ENCODE data around the gene C14orf180. TPM values are rescaled to one million over a fixed set of nuclear protein-coding genes. Genes with fewer than 3 reads are reported as not detected.

Gene C14orf180
- polyA plus RNA-seq, 3 donors: not detected

- Mint-ChIP-seq H3K27me3 (ENCODE audit: low read depth in 3 of 3) (peaks cover 0 to 2% (median 1%) of the 10 kb centered on the region in 3 donors), H3K9me3 (no peaks in the 10 kb centered on the region), H3K27ac (no peak overlapping the region), H3K36me3 (no peaks in the 10 kb centered on the region), H3K4me1 (no peaks in the 10 kb centered on the region), H3K4me3 (no peak overlapping the region)
- Histone ChIP-seq H3K4me2 (replicated peaks; ENCODE audit: extremely low read depth, low read length, poor library complexity, severe bottlenecking) (no peak overlapping the region), H3K4me1 (ENCODE audit: control insufficient read depth in 1 of 2, insufficient read depth in 2 of 2, low read length in 2 of 2) (no peaks in the 10 kb centered on the region), H3K27me3 (ENCODE audit: control insufficient read depth in 2 of 2, insufficient read depth in 2 of 2, low read length in 2 of 2) (no peaks in the 10 kb centered on the region), H4K20me1 (ENCODE audit: insufficient read depth, low read length) (no peaks in the 10 kb centered on the region), H3K9me3 (replicated peaks in 1 of 2; ENCODE audit: control insufficient read depth in 1 of 2, insufficient read depth in 1 of 2, low read length in 2 of 2) (no peaks in the 10 kb centered on the region), H3K9ac (ENCODE audit: insufficient read depth, low read length, poor library complexity, severe bottlenecking) (no peak overlapping the region), H3K79me2 (ENCODE audit: insufficient read depth, low read length) (no peaks in the 10 kb centered on the region), H3K27ac (ENCODE audit: low read depth in 1 of 2, low read length in 2 of 2) (no peak overlapping the region), H3K36me3 (replicated peaks in 1 of 2; ENCODE audit: control insufficient read depth in 1 of 2, insufficient read depth in 2 of 2, low read length in 2 of 2) (no peaks in the 10 kb centered on the region), H2AFZ (ENCODE audit: insufficient read depth, low read depth, low read length, poor library complexity, severe bottlenecking) (no peak overlapping the region), H3K4me3 (replicated peaks in 1 of 3; ENCODE audit: low read depth in 2 of 3, low read length in 3 of 3) (no peak overlapping the region)
- 80% methylated on average over 4 of the region's 9 CpGs for WGBS (ENCODE audit: insufficient coverage)
- TF ChIP-seq, protein P1, sequence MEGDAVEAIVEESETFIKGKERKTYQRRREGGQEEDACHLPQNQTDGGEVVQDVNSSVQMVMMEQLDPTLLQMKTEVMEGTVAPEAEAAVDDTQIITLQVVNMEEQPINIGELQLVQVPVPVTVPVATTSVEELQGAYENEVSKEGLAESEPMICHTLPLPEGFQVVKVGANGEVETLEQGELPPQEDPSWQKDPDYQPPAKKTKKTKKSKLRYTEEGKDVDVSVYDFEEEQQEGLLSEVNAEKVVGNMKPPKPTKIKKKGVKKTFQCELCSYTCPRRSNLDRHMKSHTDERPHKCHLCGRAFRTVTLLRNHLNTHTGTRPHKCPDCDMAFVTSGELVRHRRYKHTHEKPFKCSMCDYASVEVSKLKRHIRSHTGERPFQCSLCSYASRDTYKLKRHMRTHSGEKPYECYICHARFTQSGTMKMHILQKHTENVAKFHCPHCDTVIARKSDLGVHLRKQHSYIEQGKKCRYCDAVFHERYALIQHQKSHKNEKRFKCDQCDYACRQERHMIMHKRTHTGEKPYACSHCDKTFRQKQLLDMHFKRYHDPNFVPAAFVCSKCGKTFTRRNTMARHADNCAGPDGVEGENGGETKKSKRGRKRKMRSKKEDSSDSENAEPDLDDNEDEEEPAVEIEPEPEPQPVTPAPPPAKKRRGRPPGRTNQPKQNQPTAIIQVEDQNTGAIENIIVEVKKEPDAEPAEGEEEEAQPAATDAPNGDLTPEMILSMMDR (IDR thresholded peaks at IDR 0.05): no peak
- intact Hi-C loops (cut with micrococcal nuclease): no loop called here
- DNase-seq: no peak
Measured at GRCh38 chr14:104552738-104553125, 26.8 kb upstream of the C14orf180 start.

DNA sequence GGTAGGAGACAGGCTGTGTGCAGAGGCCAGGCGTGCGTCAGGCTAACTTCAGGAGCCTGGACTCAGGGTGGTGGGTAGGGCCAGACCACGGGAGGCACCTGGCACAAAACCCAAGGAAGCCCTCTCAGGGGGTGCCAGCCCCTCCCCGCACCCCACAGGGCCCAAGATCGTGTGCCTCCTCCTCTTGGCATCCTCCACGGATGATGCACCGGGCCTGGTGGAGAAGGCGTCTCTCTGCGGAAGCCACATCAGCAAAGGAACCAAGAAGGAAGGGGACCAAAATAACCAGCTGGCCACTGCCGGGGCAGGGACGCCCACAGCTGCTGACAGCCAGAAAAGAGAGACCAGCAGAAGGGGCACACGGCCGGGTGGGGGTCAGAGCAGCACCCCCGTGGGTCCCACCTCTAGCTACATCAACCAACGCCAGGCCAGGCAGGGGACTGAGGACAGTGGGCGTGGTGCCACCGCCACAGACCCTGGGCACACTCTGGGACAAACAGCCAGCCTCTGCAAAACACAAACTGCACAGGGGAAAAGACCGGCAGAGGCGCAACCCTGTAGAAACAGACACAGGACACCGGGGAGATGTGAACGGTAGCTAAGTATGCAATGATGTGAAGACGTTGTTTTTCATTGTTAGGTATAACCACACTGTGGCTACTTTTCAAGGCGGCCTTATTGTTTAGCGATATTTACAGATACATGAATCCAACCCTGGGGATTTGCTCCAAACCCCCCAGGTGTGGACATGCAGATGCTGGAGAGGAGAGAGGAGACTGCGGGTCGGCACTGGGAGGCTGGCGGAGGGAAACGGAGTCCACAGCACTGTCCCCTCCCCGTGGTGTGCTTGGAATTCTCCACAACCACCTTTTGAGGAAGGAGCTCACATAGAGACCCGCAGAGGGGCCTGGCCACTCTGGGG lies 26.1 kb upstream of the C14orf180 start:
- Histone ChIP-seq H3K27me3 (ENCODE audit: control insufficient read depth in 2 of 2, insufficient read depth in 2 of 2, low read length in 2 of 2) (no peaks in the 10 kb centered on the region), H3K79me2 (ENCODE audit: insufficient read depth, low read length) (no peaks in the 10 kb centered on the region), H3K4me3 (replicated peaks in 1 of 3; ENCODE audit: low read depth in 2 of 3, low read length in 3 of 3) (no peak overlapping the region), H4K20me1 (ENCODE audit: insufficient read depth, low read length) (no peaks in the 10 kb centered on the region), H3K9ac (ENCODE audit: insufficient read depth, low read length, poor library complexity, severe bottlenecking) (no peak overlapping the region), H3K9me3 (replicated peaks in 1 of 2; ENCODE audit: control insufficient read depth in 1 of 2, insufficient read depth in 1 of 2, low read length in 2 of 2) (no peaks in the 10 kb centered on the region), H3K4me1 (ENCODE audit: control insufficient read depth in 1 of 2, insufficient read depth in 2 of 2, low read length in 2 of 2) (no peaks in the 10 kb centered on the region), H3K4me2 (replicated peaks; ENCODE audit: extremely low read depth, low read length, poor library complexity, severe bottlenecking) (no peak overlapping the region), H3K36me3 (replicated peaks in 1 of 2; ENCODE audit: control insufficient read depth in 1 of 2, insufficient read depth in 2 of 2, low read length in 2 of 2) (no peaks in the 10 kb centered on the region), H2AFZ (ENCODE audit: insufficient read depth, low read depth, low read length, poor library complexity, severe bottlenecking) (no peak overlapping the region), H3K27ac (ENCODE audit: low read depth in 1 of 2, low read length in 2 of 2) (no peak overlapping the region)
- no peak overlapping the region for H3K27ac Mint-ChIP-seq
- H3K4me3 Mint-ChIP-seq: no peak overlapping the region
- WGBS (ENCODE audit: insufficient coverage): 85% methylated on average over 21 of the region's 30 CpGs
- H3K27me3 Mint-ChIP-seq (ENCODE audit: low read depth in 3 of 3): peaks cover 0 to 2% (median 1%) of the 10 kb centered on the region in 3 donors
- no peaks in the 10 kb centered on the region for H3K9me3 Mint-ChIP-seq
- DNase-seq: no peak
- no peaks in the 10 kb centered on the region for H3K4me1 Mint-ChIP-seq
- H3K36me3 Mint-ChIP-seq: no peaks in the 10 kb centered on the region
- intact Hi-C loops (cut with micrococcal nuclease): no loop called here
- TF ChIP-seq, protein P1 (IDR thresholded peaks at IDR 0.05): no peak

All from CD14-positive monocyte (primary cell).